Hematopoietic multipotent progenitor cell treated with erythropoietin and hydrocortisone succinate and interleukin-3 and kit ligand, for 8 days (in vitro differentiated cells): ENCODE results near the gene EIF4G3.
"Not testable (repeated sequence)": the region's sequence is repeated elsewhere in the genome, so short reads cannot be mapped to it uniquely, and the experiment has no call there.

Source experiments
- DNase-seq: peaks from one replicate; pipeline ENCODE4 v3.0.0-alpha.2; 2015

Gene EIF4G3

GRCh38 chr1:21100481-21100921 is 76.2 kb downstream of the EIF4G3 start:
- DNase-seq, result no peak

GRCh38 chr1:21099869-21100131 is 76.9 kb downstream of the EIF4G3 start:
- DNase-seq, result no peak

- DNase-seq, result peak; percentile 35
Measured at GRCh38 chr1:21099034-21099868, 77.4 kb downstream of the EIF4G3 start.

- no peak for DNase-seq
Measured at GRCh38 chr1:21098186-21098915, 78.3 kb downstream of the EIF4G3 start.

GRCh38 chr1:21097729-21098128 is 79.0 kb downstream of the EIF4G3 start:
- no peak for DNase-seq

- DNase-seq, result no peak
Measured at GRCh38 chr1:21095976-21096375, 80.7 kb downstream of the EIF4G3 start.

GRCh38 chr1:21094282-21094681 is 82.4 kb downstream of the EIF4G3 start:
- not testable (repeated sequence) for DNase-seq

- DNase-seq, result not testable (repeated sequence)
Measured at GRCh38 chr1:21093271-21093958, 83.3 kb downstream of the EIF4G3 start.

GRCh38 chr1:21092545-21092944 is 84.2 kb downstream of the EIF4G3 start:
- DNase-seq, result not testable (repeated sequence)

- not testable (repeated sequence) for DNase-seq
Measured at GRCh38 chr1:21091053-21091690, 85.5 kb downstream of the EIF4G3 start.

GRCh38 chr1:21090463-21090862 is 86.2 kb downstream of the EIF4G3 start:
- DNase-seq, result no peak

GRCh38 chr1:21089731-21090130 is 87.0 kb downstream of the EIF4G3 start:
- DNase-seq, result no peak

- DNase-seq, result no peak
Measured at GRCh38 chr1:21089299-21089698, 87.4 kb downstream of the EIF4G3 start.

GRCh38 chr1:21084111-21084810 is 92.4 kb downstream of the EIF4G3 start:
- DNase-seq, result no peak

- DNase-seq, result no peak
Measured at GRCh38 chr1:21082073-21082472, 94.6 kb downstream of the EIF4G3 start.

GRCh38 chr1:21077085-21077484 is 99.6 kb downstream of the EIF4G3 start:
- no peak for DNase-seq

GRCh38 chr1:21072721-21073120 is 104.0 kb downstream of the EIF4G3 start:
- DNase-seq, result no peak

- DNase-seq, result no peak
Measured at GRCh38 chr1:21069549-21069948, 107.1 kb downstream of the EIF4G3 start.

GRCh38 chr1:21068937-21069336 is 107.8 kb downstream of the EIF4G3 start:
- no peak for DNase-seq

- no peak for DNase-seq
Measured at GRCh38 chr1:21067551-21068227, 109.0 kb downstream of the EIF4G3 start.

- peak; percentile 26 for DNase-seq
Measured at GRCh38 chr1:21066356-21067012, 110.2 kb downstream of the EIF4G3 start.
